Right lobe of liver (tissue), 4 donors: ENCODE measurements around the gene IL1F10.

Experiments used
- CTCF ChIP-seq, 4 donors: fragments of 200-600 bp in 3 of 4; fragments of 450-650 bp in 1 of 4; IDR thresholded peaks; one replicate each; pipeline versions ENCODE4 v1.5.1 to v1.8.0; 2016 to 2022; ENCODE audit warnings: antibody characterized with exemption in 4 of 4, mild to moderate bottlenecking in 2 of 4
- POLR2A ChIP-seq: fragments of 450-650 bp; IDR thresholded peaks from one replicate; pipeline ENCODE4 v1.6.1; 2017; ENCODE audit warnings: antibody characterized with exemption, mild to moderate bottlenecking
- donor health status: DM: no; HTN: no; CAD: no.
- donor health status: DM: no; HTN: no; CAD: no.
- donor health status: DM: no; HTN: yes; CAD: no.

- no peak for TF ChIP-seq POLR2A
- no peak for TF ChIP-seq CTCF (IDR thresholded peaks at IDR 0.05)
Measured at GRCh38 chr2:113114224-113114945, 46.6 kb downstream of the IL1F10 start.
